ENCODE results near the gene BEX4. TPM values are rescaled to one million over a fixed set of nuclear protein-coding genes. Genes with fewer than 3 reads are reported as not detected.
"Not testable (repeated sequence)": the region's sequence is repeated elsewhere in the genome, so short reads cannot be mapped to it uniquely, and the experiment has no call there.

BEX4 gene
- total and polyA plus RNA-seq, 2 donors (not counting 3 experiments of a cell fraction or from before 2014, with no cell fraction given): 17.8 to 30.3 TPM

GRCh38 chrX:103234869-103235268 lies 20.0 kb downstream of the BEX4 start:
- POLR2A ChIA-PET: no interaction called here
- no TSS peak for BruUV-seq (replicated peaks)
- FAIRE-seq (no peak), DNase-seq (ENCODE audit: low read depth, low spot score) (no peak)
- no peaks in the 10 kb centered on the region for H3K9me3 ChIP-seq (replicated peaks; ENCODE audit: control insufficient read depth, insufficient read depth, low read length)
- dilution Hi-C loops (cut with MboI; ENCODE audit: extremely low pct_ligation_motif_present, low sequenced_read_pairs) (no loop called here), intact Hi-C loops (cut with micrococcal nuclease) (no loop called here)
- CTCF ChIA-PET: no interaction called here
- H3K27ac ChIP-seq (ENCODE audit: insufficient read depth, low read depth, low read length): no peak overlapping the region
- H4K20me1 ChIP-seq (replicated peaks; ENCODE audit: control insufficient read depth, extremely low read depth, insufficient read depth, low read length): no peaks in the 10 kb centered on the region
- H3K9me1 ChIP-seq (replicated peaks; ENCODE audit: control insufficient read depth, extremely low read depth, insufficient read depth, low read length): no peaks in the 10 kb centered on the region
- no peak overlapping the region for H2AFZ ChIP-seq (ENCODE audit: low read depth, low read length)
- no peaks in the 10 kb centered on the region for H3K4me1 ChIP-seq (ENCODE audit: control insufficient read depth, extremely low read depth, insufficient read depth, low read length)
- H3K4me2 ChIP-seq (ENCODE audit: insufficient read depth, low read length): no peak overlapping the region
- no peak overlapping the region for H3K9ac ChIP-seq (replicated peaks; ENCODE audit: extremely low read depth, insufficient read depth, low read length)
- H3K36me3 ChIP-seq (ENCODE audit: control insufficient read depth in 2 of 2, extremely low read depth in 1 of 2, insufficient read depth in 2 of 2, low read length in 2 of 2): no peaks in the 10 kb centered on the region
- no peak overlapping the region for H3K4me3 ChIP-seq (replicated peaks in 1 of 3; ENCODE audit: insufficient read depth in 1 of 3, low read depth in 1 of 3, low read length in 3 of 3)
- TF ChIP-seq MYC (IDR thresholded peaks at IDR 0.05; ENCODE audit: low read depth, low read length) (no peak), POLR2AphosphoS5 (IDR thresholded peaks at IDR 0.05; ENCODE audit: insufficient read depth, low read depth, low read length) (no peak), EZH2 (IDR thresholded peaks at IDR 0.05; ENCODE audit: borderline replicate concordance, low read depth, low read length, severe bottlenecking) (no peak), POLR2A (IDR thresholded peaks at IDR 0.05; ENCODE audit: low read depth, low read length) (no peak), GATA2 (IDR thresholded peaks at IDR 0.05; ENCODE audit: insufficient read depth, insufficient read length, low read depth, low read length) (no peak), FOS (IDR thresholded peaks at IDR 0.05; ENCODE audit: borderline replicate concordance, insufficient read depth, low read length) (no peak), JUN (IDR thresholded peaks at IDR 0.05; ENCODE audit: borderline replicate concordance, insufficient read depth, insufficient read length, low read depth) (no peak)
- TF ChIP-seq, protein P1, sequence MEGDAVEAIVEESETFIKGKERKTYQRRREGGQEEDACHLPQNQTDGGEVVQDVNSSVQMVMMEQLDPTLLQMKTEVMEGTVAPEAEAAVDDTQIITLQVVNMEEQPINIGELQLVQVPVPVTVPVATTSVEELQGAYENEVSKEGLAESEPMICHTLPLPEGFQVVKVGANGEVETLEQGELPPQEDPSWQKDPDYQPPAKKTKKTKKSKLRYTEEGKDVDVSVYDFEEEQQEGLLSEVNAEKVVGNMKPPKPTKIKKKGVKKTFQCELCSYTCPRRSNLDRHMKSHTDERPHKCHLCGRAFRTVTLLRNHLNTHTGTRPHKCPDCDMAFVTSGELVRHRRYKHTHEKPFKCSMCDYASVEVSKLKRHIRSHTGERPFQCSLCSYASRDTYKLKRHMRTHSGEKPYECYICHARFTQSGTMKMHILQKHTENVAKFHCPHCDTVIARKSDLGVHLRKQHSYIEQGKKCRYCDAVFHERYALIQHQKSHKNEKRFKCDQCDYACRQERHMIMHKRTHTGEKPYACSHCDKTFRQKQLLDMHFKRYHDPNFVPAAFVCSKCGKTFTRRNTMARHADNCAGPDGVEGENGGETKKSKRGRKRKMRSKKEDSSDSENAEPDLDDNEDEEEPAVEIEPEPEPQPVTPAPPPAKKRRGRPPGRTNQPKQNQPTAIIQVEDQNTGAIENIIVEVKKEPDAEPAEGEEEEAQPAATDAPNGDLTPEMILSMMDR (IDR thresholded peaks at IDR 0.05; ENCODE audit: extremely low read depth in 1 of 2, insufficient read depth in 1 of 2, low read depth in 1 of 2, low read length in 2 of 2): no peak
- TF ChIP-seq, protein P2, sequence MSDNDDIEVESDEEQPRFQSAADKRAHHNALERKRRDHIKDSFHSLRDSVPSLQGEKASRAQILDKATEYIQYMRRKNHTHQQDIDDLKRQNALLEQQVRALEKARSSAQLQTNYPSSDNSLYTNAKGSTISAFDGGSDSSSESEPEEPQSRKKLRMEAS (IDR thresholded peaks at IDR 0.05; ENCODE audit: insufficient read depth, insufficient read length): no peak
- H3K79me2 ChIP-seq (ENCODE audit: control insufficient read depth, insufficient read depth, low read length): no peaks in the 10 kb centered on the region
- H3K27me3 ChIP-seq (ENCODE audit: control insufficient read depth in 2 of 2, insufficient read depth in 2 of 2, low read length in 2 of 2): no peaks in the 10 kb centered on the region

DNA sequence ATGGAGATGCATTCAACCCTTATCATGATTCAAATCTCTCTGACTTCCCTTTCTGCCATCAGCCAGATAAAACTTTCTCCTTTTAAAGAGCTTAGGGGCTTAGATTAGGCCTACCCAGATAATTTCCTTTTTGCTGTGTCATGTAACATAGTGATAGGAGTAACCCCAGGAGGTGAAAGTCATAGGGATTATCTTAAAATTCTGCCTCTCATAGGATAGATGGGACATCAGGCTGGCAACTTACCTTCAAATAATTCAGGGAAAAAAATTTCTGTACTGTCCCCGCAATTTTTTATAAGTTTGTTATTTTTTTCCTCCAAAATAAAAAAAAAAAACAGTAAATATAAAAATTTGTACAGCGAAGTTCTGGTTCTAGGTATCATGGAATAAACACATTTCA lies 20.7 kb downstream of the BEX4 start:
- CTCF ChIA-PET: interaction anchor here (1.4 kb wide), 1 partner anchor 292 kb away, joined by 3 read pairs; no protein-coding TSS in a partner anchor
- H3K27ac ChIP-seq (ENCODE audit: insufficient read depth, low read depth, low read length); H3K27me3 ChIP-seq (ENCODE audit: control insufficient read depth in 2 of 2, insufficient read depth in 2 of 2, low read length in 2 of 2); H3K36me3 ChIP-seq (ENCODE audit: control insufficient read depth in 2 of 2, extremely low read depth in 1 of 2, insufficient read depth in 2 of 2, low read length in 2 of 2); H3K9me3 ChIP-seq (replicated peaks; ENCODE audit: control insufficient read depth, insufficient read depth, low read length); dilution Hi-C loops (cut with MboI; ENCODE audit: extremely low pct_ligation_motif_present, low sequenced_read_pairs); H3K4me1 ChIP-seq (ENCODE audit: control insufficient read depth, extremely low read depth, insufficient read depth, low read length); H3K4me3 ChIP-seq (replicated peaks in 1 of 3; ENCODE audit: insufficient read depth in 1 of 3, low read depth in 1 of 3, low read length in 3 of 3); DNase-seq (ENCODE audit: low read depth, low spot score); H4K20me1 ChIP-seq (replicated peaks; ENCODE audit: control insufficient read depth, extremely low read depth, insufficient read depth, low read length); intact Hi-C loops (cut with micrococcal nuclease); H2AFZ ChIP-seq (ENCODE audit: low read depth, low read length); FAIRE-seq; POLR2A ChIA-PET; H3K9ac ChIP-seq (replicated peaks; ENCODE audit: extremely low read depth, insufficient read depth, low read length); H3K9me1 ChIP-seq (replicated peaks; ENCODE audit: control insufficient read depth, extremely low read depth, insufficient read depth, low read length); H3K79me2 ChIP-seq (ENCODE audit: control insufficient read depth, insufficient read depth, low read length); H3K4me2 ChIP-seq (ENCODE audit: insufficient read depth, low read length); BruUV-seq (replicated peaks): not testable (repeated sequence)

Measured in endothelial cell of umbilical vein (primary cell).